Activated naive CD4-positive, alpha-beta T cell treated with anti-CD3 and anti-CD28 coated beads, Interleukin-2, amount 50 U/mL, for 24 hours (primary cell): ENCODE results near the gene METTL24.

Experiments used
- H3K27ac Mint-ChIP-seq: one replicate; pipeline ENCODE4 v1.8.0; 2021; ENCODE audit warnings: mild to moderate bottlenecking, mixed read lengths
- H3K27me3 Mint-ChIP-seq: one replicate; pipeline ENCODE4 v1.8.0; 2021; ENCODE audit warnings: mixed read lengths
- H3K36me3 Mint-ChIP-seq: one replicate; pipeline ENCODE4 v1.8.0; 2021; ENCODE audit warnings: mixed read lengths
- H3K4me1 Mint-ChIP-seq: one replicate; pipeline ENCODE4 v1.8.0; 2021; ENCODE audit warnings: mixed read lengths
- H3K4me3 Mint-ChIP-seq: one replicate; pipeline ENCODE4 v1.8.0; 2021; ENCODE audit warnings: mild to moderate bottlenecking, mixed read lengths
- H3K9me3 Mint-ChIP-seq: one replicate; pipeline ENCODE4 v1.8.0; 2021; ENCODE audit warnings: mixed read lengths

Gene METTL24

DNA sequence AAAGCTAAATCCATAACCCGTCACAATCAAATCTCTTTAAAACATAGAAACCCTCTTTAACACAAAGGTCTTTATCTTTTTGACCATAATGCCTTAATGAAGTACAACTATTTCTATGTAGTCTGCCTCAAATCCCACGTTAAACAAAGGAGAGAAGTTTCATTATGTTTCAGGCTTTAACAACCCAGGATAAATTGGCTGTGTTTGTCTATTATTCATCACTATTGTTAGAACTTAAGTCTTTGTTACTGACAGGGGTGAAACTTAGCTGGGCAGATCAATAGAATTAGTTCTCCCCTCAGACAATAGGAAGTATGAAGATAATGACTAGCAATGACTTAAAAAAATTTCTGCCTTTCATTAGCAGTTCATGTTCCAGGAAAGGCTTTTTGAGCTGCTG, 10.1 kb upstream of the METTL24 start:
- H3K9me3 Mint-ChIP-seq, result no peaks in the 10 kb centered on the region

DNA sequence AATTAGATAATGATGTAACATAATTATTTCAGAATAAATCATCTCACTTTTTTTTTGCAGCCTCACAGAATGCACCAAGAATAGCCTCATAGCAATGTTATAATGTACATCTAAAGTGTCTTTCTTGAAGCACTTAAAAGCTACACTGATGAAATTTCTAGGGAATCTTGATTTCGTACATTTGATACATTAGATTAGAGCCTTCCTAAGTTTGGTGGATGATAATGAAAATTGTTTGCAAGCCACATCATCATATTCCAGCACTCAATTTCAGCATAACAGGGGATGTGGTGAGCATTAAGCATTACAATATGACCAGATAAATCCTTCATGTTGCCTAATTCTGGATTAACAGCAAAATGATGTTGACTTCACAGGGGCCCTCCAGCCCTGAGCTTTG, 9.7 kb upstream of the METTL24 start:
- H3K27me3 Mint-ChIP-seq, result no peaks in the 10 kb centered on the region
- no peaks in the 10 kb centered on the region for H3K36me3 Mint-ChIP-seq
- peaks cover 15% of the 10 kb centered on the region for H3K4me1 Mint-ChIP-seq
- H3K9me3 Mint-ChIP-seq, result no peaks in the 10 kb centered on the region
- no peak overlapping the region for H3K4me3 Mint-ChIP-seq
- no peak overlapping the region for H3K27ac Mint-ChIP-seq

More for the DNA sequence above, 10.1 kb upstream of the METTL24 start:
- Mint-ChIP-seq H3K27ac (no peak overlapping the region), H3K4me3 (no peak overlapping the region), H3K27me3 (no peaks in the 10 kb centered on the region), H3K4me1 (peaks cover 15% of the 10 kb centered on the region), H3K36me3 (no peaks in the 10 kb centered on the region)

DNA sequence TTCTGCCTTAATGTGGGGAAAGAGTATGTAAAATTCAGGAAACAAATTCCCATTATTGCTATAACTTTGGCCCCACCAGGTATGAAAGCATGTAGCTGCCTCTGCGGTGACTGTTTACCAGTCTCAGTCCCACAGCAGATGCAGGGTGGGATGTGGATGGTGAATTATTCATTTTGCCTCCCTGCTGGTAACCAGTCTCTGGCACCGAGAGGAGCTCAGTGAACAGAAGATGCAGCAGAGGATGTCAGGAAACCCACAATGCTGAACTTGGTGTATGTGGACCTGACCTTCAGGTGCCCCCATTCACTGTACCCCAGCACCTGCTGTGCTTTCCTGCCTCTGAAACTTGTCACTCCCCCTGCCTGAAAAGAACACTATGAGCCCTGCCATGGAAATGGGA, 8.8 kb upstream of the METTL24 start:
- Mint-ChIP-seq H3K9me3 (no peaks in the 10 kb centered on the region), H3K27me3 (peaks cover 3% of the 10 kb centered on the region), H3K27ac (no peak overlapping the region), H3K4me3 (no peak overlapping the region), H3K4me1 (peaks cover 15% of the 10 kb centered on the region), H3K36me3 (no peaks in the 10 kb centered on the region)

DNA sequence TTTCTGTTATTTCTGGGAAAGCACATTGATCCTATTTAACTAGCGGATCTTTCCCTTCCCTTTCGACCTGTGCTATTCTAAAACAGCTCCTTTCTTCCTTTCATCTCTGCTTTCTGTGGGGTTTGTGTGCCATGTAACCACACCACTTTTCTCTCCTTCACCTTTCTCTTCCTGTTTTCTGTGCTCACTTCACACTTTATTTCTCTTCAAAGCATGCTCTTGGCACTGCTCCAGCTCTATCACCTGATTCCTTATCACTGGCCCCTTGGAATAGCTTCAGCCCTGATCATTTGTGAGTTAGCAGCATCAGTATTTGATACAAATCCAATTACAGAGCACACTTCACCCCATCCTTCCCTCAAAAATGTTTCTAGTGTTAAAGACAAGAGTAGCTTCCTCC, 8.1 kb upstream of the METTL24 start:
- H3K4me1 Mint-ChIP-seq, result peaks cover 15% of the 10 kb centered on the region
- H3K27ac Mint-ChIP-seq, result no peak overlapping the region
- no peaks in the 10 kb centered on the region for H3K9me3 Mint-ChIP-seq
- peaks cover 4% of the 10 kb centered on the region for H3K27me3 Mint-ChIP-seq
- H3K4me3 Mint-ChIP-seq, result no peak overlapping the region
- no peaks in the 10 kb centered on the region for H3K36me3 Mint-ChIP-seq

DNA sequence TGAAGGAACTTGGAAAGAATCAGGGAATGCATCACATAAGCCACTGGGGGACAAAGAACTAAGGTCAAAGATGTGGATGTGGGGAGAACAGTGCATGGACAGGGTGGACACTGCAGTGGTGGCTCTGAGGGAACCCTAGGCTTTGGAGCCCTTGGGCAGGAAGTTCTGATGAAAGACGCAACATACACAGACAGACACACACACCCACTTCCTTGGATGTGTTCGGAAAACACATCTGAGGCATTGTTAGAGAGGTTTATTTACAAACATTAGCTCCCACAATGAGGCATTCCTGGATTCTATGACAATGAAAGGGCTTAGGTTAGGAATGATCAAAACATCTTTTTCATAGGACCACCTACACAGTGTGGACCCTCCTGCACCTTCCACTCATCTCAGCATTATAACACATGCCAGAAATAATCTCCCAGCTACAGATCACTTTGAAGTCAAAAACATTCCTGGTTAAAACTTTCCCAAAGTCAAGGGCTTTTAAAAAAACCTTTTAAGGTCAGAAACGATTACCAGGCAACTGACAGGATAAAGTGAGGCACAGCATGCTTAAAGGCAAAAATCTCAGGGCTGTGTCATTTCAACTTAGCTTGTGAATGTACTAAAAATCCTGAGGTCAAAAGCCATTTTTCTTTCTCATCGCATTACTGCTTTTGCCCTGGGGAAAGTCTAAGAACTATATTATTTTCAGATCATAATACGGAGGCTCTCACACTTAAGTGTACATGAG, 6.4 kb upstream of the METTL24 start:
- Mint-ChIP-seq H3K4me3 (no peak overlapping the region), H3K27ac (no peak overlapping the region), H3K9me3 (no peaks in the 10 kb centered on the region), H3K4me1 (peaks cover 15% of the 10 kb centered on the region), H3K36me3 (no peaks in the 10 kb centered on the region), H3K27me3 (peaks cover 6% of the 10 kb centered on the region)

DNA sequence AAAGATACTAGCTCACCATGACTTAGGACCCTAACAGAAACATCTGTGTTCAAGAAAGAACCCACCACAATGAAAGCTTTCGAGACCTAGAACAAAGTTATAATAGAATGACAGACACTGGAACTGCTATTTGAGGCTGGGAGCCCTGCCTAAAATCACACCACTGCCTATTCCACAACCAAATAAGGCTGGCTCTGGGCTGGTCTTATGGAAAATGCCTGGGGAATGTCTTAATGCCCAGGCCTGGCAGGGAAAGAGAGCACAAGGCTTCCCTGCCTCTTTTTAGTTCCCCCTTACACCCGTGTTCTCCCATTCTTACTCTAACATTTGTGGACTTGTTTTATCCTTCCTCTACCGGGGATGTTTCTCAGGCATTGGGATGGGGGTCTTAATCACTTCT, 5.6 kb upstream of the METTL24 start:
- no peaks in the 10 kb centered on the region for H3K9me3 Mint-ChIP-seq
- peaks cover 15% of the 10 kb centered on the region for H3K4me1 Mint-ChIP-seq
- no peaks in the 10 kb centered on the region for H3K36me3 Mint-ChIP-seq
- H3K27me3 Mint-ChIP-seq, result peaks cover 12% of the 10 kb centered on the region
- no peak overlapping the region for H3K4me3 Mint-ChIP-seq
- no peak overlapping the region for H3K27ac Mint-ChIP-seq

DNA sequence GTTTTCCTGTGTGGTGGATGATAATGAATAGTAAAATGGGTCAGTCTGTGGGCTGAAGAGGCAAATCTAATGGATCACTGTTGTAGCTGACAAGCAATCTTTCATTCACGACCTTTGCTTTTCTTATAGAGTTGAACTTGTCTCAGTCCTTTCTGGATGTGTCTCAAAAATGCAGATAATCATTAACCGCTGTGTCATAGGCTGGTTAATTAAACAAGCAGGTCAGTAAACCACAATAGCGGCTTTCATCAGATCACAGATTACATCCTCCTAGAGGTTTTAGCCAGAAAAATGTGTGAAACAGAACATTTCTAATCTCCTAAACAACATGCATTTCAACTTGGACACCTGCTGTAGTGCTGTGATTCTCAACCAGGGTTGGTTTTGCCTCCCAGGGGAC, 2.5 kb upstream of the METTL24 start:
- peaks cover 27% of the 10 kb centered on the region for H3K27me3 Mint-ChIP-seq

DNA sequence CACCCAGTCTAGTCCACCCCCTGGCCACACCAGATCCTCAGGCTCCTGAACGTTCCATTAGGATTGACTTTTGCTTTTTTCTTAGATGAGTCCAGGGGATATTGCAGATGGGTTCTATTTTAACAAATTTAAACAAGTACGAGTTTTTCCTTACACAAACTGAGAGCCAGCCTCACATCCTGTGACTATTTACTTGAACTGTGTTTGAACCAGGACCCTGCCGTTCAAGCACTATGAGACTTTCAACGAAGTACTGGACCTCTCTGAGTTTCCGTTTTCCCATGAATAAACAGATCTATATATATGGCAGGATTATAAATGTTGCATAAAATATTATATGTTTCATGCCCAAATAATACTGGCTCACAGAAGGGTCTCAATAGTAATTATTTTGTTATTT, 1.4 kb upstream of the METTL24 start:
- H3K9me3 Mint-ChIP-seq, result no peaks in the 10 kb centered on the region
- no peaks in the 10 kb centered on the region for H3K36me3 Mint-ChIP-seq
- no peak overlapping the region for H3K27ac Mint-ChIP-seq
- H3K27me3 Mint-ChIP-seq, result peaks cover 29% of the 10 kb centered on the region
- H3K4me3 Mint-ChIP-seq, result peak overlapping the region; percentile 1
- H3K4me1 Mint-ChIP-seq, result peaks cover 9% of the 10 kb centered on the region

More for the DNA sequence above, 2.5 kb upstream of the METTL24 start:
- Mint-ChIP-seq H3K27ac (no peak overlapping the region), H3K9me3 (no peaks in the 10 kb centered on the region), H3K4me1 (peaks cover 12% of the 10 kb centered on the region), H3K4me3 (no peak overlapping the region), H3K36me3 (no peaks in the 10 kb centered on the region)

DNA sequence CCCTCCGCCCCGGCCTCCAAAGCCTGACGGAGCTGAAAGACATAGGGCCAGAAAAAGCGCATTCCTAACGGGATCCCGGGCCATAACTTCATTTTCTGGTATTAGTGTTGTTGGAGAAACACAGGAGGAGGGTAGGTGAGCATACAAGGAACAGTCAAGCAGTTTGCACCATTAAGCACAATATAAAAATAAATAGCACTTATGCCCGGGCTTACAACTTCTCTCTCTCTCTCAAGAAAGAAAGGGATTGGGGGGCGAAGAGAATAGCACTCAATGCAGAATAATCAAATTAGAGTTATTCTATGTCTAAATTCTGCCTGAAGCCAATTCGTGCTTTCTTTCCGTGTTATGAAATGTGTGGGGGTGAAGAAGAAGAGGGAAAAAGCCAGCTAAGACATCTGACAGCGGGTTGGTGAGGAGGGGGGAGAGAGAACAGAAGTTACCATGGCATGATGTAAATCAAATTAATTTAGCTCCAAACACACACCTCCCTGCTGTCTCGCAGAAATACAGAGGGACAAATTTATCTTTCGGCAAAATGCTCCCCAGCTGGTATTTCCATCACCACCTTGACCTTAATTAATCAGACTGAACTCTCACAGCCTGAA, 508 bp upstream of the METTL24 start:
- no peaks in the 10 kb centered on the region for H3K36me3 Mint-ChIP-seq
- no peaks in the 10 kb centered on the region for H3K9me3 Mint-ChIP-seq
- no peak overlapping the region for H3K27ac Mint-ChIP-seq
- H3K27me3 Mint-ChIP-seq, result peaks cover 29% of the 10 kb centered on the region
- H3K4me1 Mint-ChIP-seq, result peaks cover 9% of the 10 kb centered on the region
- H3K4me3 Mint-ChIP-seq, result no peak overlapping the region

DNA sequence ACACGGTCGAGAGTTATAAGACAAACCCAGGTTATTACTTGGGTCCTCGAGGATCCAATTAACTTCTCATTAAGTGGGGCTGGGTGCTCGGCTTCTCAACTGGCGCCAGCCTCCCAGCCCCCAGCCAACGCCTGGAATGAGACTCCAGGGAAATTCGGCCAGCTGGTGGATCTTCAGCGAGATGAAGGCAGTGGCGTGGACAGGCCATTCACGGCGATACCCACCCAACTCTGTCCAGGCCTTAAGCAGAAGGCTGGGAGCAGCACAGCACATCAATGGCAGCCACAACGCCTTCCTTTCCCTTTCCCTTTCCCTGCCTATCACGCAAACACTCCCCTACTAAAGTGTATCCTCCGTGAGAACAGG, 868 bp downstream of the METTL24 start:
- Mint-ChIP-seq H3K4me3 (peak overlapping the region; percentile 69), H3K9me3 (no peaks in the 10 kb centered on the region), H3K27me3 (peaks cover 27% of the 10 kb centered on the region), H3K4me1 (peaks cover 9% of the 10 kb centered on the region), H3K36me3 (no peaks in the 10 kb centered on the region), H3K27ac (no peak overlapping the region)

DNA sequence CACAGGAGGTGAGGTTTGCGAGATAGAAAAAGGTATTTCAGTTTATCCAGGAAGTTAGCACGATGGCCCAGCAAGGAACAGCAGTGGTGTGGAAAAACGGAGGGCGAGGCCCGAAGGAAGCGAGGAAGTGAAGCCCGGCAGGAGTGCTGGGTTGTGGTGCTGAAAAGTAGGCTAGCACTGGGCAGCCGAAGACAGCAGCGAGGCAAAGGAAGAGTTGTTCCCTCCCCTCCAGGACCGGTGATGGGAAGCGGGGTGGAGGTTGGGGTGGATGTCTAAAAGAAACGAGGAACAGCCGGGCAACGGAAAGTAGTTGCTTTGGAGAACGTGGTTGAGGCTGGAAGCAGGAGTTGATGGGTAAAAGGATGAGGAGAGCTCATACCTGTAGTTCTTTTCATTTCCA, 1.4 kb downstream of the METTL24 start:
- Mint-ChIP-seq H3K4me1 (peaks cover 9% of the 10 kb centered on the region), H3K27me3 (peaks cover 26% of the 10 kb centered on the region), H3K9me3 (no peaks in the 10 kb centered on the region), H3K36me3 (no peaks in the 10 kb centered on the region), H3K4me3 (peak overlapping the region; percentile 69), H3K27ac (peak overlapping the region; percentile 75)

DNA sequence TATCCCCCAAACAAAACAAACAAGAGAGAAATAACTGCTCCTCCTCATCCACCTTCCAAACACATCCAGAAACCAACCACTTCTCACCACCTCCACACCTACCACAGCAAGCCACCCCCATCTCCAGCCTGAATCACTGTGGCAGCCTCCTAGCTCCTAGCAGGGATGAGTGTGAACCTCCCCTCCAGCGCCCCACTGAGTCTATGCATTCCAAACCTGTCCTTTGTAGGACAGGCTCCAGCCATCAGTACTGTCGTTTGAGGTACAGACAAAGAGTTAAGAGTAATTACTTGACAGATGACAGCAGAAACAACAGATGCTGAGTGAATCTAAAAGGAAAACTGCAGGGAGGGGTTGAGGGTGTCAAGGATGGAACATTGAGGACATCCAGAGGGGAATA, 2.4 kb downstream of the METTL24 start:
- Mint-ChIP-seq H3K36me3 (no peaks in the 10 kb centered on the region), H3K27me3 (peaks cover 25% of the 10 kb centered on the region), H3K4me1 (peaks cover 9% of the 10 kb centered on the region), H3K27ac (no peak overlapping the region), H3K4me3 (no peak overlapping the region), H3K9me3 (no peaks in the 10 kb centered on the region)

DNA sequence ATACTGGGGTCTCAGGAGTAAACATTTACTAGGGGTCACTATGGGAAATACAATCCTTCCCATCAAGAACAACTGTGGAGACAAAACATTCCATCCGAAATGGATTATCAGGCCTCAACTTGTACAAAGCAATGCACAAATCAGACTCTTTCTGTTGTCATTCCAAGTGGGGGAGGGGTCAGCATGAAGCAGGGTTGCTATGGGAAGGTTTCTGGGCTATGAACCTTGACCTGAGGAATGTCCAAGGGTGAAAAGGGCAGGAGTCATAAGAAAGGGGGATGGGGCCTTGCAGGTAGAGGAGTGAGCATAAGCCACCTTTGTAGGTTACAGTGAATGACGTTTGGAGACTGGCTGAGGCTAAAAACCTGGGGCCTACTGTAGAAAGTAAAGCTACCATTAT, 3.1 kb downstream of the METTL24 start:
- no peaks in the 10 kb centered on the region for H3K36me3 Mint-ChIP-seq
- H3K27me3 Mint-ChIP-seq, result peaks cover 24% of the 10 kb centered on the region
- no peak overlapping the region for H3K4me3 Mint-ChIP-seq

DNA sequence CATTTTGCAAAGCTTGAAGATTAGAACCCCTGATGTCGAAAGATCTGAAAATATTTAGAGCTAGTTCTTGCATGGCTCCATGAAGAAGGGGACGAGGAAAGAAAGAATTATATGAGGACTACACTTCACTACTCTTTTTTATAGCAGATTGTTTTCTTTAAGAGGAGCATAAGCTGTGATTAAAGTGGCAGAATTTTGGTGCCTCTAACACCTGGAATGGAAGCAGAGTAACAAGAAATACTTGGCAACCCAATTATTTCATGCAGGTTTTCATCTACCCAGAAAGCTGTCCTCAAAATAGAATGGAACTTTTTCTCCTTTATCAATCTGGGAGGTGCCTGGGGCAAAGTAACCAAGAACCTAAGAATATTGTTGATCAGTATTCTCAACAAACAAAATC, 4.0 kb downstream of the METTL24 start:
- H3K27ac Mint-ChIP-seq, result no peak overlapping the region
- H3K27me3 Mint-ChIP-seq, result peaks cover 20% of the 10 kb centered on the region
- H3K4me3 Mint-ChIP-seq, result no peak overlapping the region
- no peaks in the 10 kb centered on the region for H3K36me3 Mint-ChIP-seq
- no peaks in the 10 kb centered on the region for H3K9me3 Mint-ChIP-seq
- peaks cover 9% of the 10 kb centered on the region for H3K4me1 Mint-ChIP-seq

More for the DNA sequence above, 3.1 kb downstream of the METTL24 start:
- Mint-ChIP-seq H3K4me1 (peaks cover 9% of the 10 kb centered on the region), H3K27ac (no peak overlapping the region), H3K9me3 (no peaks in the 10 kb centered on the region)

DNA sequence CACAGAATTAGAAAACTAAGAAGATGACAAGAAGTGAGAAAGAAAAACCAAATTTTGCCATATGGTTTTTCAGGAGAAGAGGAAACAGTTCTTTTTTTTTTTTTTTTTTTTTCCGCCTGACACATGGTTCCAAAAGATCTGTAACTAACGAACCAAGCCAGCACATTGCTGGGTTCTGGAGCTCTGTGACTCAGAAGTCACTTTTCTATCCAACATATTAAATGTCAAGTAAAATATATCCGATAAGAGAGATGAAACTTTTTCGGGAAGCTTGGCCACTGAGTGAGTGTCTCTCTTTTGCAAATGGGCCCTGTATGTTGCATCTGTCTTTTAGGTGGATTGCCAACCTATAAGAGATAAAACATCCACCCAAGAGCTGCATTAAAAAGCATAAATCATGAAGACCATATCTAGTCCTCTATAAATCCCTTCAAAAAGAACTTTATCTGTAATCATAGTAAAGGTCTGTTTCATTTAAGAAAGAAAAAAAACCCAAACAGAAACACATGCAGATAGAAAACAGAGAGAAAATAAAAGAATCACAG, 4.6 kb downstream of the METTL24 start:
- Mint-ChIP-seq H3K36me3 (no peaks in the 10 kb centered on the region), H3K27ac (no peak overlapping the region), H3K27me3 (peaks cover 16% of the 10 kb centered on the region), H3K9me3 (no peaks in the 10 kb centered on the region), H3K4me3 (no peak overlapping the region), H3K4me1 (peaks cover 9% of the 10 kb centered on the region)

DNA sequence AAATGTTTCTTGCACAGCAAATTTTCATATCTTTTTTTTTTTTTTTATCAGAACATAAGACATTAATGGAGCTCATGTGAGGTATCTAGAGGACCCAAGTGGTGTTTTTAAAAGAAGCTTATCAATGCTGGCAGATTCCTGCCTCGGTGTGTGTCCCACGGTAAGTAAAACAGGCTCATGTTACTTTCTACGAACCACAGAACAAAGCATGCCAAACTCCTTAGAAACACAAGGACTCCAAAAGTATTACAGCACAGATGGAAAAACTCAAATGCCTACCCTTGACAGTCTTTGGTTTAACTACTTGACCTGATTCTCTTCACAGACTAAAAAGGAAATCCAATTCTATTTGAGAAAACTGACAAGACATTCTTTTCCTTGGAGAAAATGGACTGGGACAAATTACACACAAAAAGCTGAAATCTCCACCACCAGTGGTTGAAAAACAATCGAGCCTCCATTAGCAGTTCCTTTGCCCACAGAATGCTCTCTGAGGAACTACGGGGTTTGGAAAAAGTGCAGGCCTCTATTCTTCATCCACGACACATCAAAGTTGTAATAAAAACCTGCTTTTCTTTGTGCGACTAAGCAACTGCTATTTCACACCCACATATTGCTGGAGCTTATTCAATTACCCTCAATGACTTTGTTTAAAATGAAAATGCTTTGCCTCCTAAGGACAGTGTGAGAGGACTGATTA, 5.4 kb downstream of the METTL24 start:
- peaks cover 9% of the 10 kb centered on the region for H3K4me1 Mint-ChIP-seq

More for the DNA sequence above, 5.4 kb downstream of the METTL24 start:
- peaks cover 15% of the 10 kb centered on the region for H3K27me3 Mint-ChIP-seq
- H3K4me3 Mint-ChIP-seq, result no peak overlapping the region
- H3K9me3 Mint-ChIP-seq, result no peaks in the 10 kb centered on the region
- H3K27ac Mint-ChIP-seq, result no peak overlapping the region
- no peaks in the 10 kb centered on the region for H3K36me3 Mint-ChIP-seq
